PFSK-1 (cell line): ENCODE results near the gene EPHB3.

Experiments used
- FOXP2 ChIP-seq: optimal IDR thresholded peaks from 2 replicates; pipeline ENCODE3; 2011; ENCODE audit warnings: borderline replicate concordance, control low read depth, inconsistent platforms; ENCODE audit not compliant: insufficient read depth; ENCODE audit errors: extremely low read length, extremely low read depth
- POLR2AphosphoS5 ChIP-seq: IDR thresholded peaks from 2 replicates; pipeline ENCODE4 v1.6.1; 2012; ENCODE audit warnings: low read depth, mild to moderate bottlenecking, control low read depth, low read length, moderate library complexity
- SIN3A ChIP-seq: IDR thresholded peaks from 2 replicates; pipeline ENCODE4 v1.6.1; 2012; ENCODE audit warnings: mild to moderate bottlenecking, low read length, moderate library complexity, borderline replicate concordance; ENCODE audit not compliant: insufficient read depth
- TAF1 ChIP-seq: IDR thresholded peaks from 2 replicates; pipeline ENCODE4 v1.6.1; 2012; ENCODE audit warnings: low read length, control low read depth, borderline replicate concordance; ENCODE audit not compliant: insufficient read depth
- TF ChIP-seq, protein P1 (sequence below), 2 experiments: IDR thresholded peaks; 2 replicates each; pipeline versions ENCODE4 v1.6.1 to v1.8.0; 2011 to 2012; ENCODE audit warnings: low read depth in 2 of 2, low read length in 2 of 2, control low read depth in 1 of 2, inconsistent platforms in 1 of 2, mild to moderate bottlenecking in 1 of 2, moderate library complexity in 1 of 2; ENCODE audit not compliant: insufficient read depth in 1 of 2

Gene EPHB3

DNA sequence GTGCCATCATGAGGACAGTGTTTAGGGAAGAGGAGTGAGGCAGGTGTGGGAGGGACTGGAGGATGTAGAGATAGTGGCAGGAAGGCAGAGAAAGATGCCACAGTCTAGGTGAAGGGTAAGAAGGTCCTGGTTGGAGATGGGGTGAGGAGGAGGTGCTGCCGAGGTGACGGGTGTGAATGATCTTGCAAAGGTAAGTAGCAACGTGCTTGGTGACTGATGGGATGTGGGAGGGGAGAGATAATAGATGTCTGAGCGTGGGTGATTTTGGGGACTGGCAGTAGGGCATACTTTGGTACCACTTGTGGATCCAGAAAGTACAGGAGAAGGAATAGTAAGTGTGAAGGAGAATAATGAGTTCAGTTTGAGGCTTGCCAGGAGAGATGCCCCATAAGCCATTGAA lies 27.2 kb downstream of the EPHB3 start:
- TF ChIP-seq SIN3A (no peak), POLR2AphosphoS5 (no peak), FOXP2 (no peak), TAF1 (no peak)
- TF ChIP-seq, protein P1, sequence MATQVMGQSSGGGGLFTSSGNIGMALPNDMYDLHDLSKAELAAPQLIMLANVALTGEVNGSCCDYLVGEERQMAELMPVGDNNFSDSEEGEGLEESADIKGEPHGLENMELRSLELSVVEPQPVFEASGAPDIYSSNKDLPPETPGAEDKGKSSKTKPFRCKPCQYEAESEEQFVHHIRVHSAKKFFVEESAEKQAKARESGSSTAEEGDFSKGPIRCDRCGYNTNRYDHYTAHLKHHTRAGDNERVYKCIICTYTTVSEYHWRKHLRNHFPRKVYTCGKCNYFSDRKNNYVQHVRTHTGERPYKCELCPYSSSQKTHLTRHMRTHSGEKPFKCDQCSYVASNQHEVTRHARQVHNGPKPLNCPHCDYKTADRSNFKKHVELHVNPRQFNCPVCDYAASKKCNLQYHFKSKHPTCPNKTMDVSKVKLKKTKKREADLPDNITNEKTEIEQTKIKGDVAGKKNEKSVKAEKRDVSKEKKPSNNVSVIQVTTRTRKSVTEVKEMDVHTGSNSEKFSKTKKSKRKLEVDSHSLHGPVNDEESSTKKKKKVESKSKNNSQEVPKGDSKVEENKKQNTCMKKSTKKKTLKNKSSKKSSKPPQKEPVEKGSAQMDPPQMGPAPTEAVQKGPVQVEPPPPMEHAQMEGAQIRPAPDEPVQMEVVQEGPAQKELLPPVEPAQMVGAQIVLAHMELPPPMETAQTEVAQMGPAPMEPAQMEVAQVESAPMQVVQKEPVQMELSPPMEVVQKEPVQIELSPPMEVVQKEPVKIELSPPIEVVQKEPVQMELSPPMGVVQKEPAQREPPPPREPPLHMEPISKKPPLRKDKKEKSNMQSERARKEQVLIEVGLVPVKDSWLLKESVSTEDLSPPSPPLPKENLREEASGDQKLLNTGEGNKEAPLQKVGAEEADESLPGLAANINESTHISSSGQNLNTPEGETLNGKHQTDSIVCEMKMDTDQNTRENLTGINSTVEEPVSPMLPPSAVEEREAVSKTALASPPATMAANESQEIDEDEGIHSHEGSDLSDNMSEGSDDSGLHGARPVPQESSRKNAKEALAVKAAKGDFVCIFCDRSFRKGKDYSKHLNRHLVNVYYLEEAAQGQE (IDR thresholded peaks at IDR 0.05; ENCODE audit: insufficient read depth in 1 of 2, low read depth in 2 of 2, low read length in 2 of 2): no peak

DNA sequence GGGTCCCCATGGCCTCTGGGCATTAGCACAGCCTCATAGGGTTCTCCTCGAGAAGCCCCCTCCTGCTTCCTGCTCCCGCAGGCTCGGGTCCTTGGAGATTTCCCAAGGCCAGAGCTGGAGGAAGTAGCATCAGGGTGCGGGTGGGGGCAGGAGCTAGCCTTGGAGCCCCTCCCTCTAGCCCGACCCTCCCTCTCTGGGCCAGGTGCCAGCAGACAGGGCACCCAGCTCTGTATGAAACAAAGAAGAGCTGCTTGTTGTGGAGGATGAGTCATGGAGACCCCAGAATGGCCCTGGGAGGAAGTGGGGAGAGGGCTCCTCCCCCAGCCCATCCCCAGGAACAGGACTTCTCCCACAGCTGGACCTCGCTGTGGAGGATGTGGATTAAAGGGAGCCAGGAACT lies 29.2 kb downstream of the EPHB3 start:
- no peak for TF ChIP-seq POLR2AphosphoS5

GRCh38 chr3:184591789-184592188 lies 30.2 kb downstream of the EPHB3 start:
- TF ChIP-seq, protein P1 (IDR thresholded peaks at IDR 0.05; ENCODE audit: insufficient read depth in 1 of 2, low read depth in 2 of 2, low read length in 2 of 2): no peak
- TF ChIP-seq FOXP2: no peak
- no peak for TF ChIP-seq TAF1
- TF ChIP-seq POLR2AphosphoS5: no peak
- no peak for TF ChIP-seq SIN3A

DNA sequence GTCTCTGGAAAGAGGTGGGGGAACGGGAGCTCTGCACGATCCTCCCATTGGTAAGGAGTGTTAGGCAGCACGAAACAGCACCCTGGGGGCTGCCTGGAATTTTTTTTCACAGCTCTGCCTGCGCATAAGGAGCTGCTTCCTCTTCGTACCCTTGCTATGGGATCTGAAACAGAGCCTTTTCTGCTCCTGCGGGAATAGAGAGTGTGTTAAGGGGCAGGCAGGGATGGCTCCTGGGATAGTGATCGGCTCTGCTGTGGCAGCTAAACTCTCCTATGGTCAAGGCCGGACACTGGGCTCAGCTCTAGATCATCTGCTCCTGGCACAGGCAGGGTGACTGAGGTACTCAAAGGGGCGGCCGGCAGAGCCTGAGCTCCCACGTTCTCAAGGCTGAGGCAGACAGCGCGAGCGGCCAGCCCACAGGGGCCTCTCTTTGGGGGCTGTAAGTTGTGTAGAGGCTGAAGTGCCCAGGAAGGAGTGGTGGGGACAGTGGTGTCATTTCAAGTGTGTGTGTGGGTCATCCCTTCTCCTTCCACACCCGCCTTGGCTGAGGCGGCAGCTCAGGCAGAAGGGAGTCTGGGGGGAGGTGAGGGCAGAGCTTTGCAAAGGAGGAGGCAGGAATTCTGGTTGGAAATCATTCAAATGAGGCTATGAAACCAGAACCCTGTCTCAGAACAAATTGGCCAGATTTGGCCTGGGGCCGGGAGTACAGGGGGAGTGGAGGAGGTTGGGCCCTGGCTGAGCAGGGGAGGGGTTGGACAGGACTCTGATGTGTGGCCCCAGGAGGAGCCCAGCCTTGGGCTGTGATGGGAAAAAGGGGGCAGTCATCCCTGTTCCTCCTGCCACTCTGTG lies 31.0 kb downstream of the EPHB3 start:
- TF ChIP-seq, protein P1 (IDR thresholded peaks at IDR 0.05; ENCODE audit: insufficient read depth in 1 of 2, low read depth in 2 of 2, low read length in 2 of 2): no peak
- no peak for TF ChIP-seq TAF1
- no peak for TF ChIP-seq FOXP2
- no peak for TF ChIP-seq POLR2AphosphoS5
- TF ChIP-seq SIN3A: no peak

DNA sequence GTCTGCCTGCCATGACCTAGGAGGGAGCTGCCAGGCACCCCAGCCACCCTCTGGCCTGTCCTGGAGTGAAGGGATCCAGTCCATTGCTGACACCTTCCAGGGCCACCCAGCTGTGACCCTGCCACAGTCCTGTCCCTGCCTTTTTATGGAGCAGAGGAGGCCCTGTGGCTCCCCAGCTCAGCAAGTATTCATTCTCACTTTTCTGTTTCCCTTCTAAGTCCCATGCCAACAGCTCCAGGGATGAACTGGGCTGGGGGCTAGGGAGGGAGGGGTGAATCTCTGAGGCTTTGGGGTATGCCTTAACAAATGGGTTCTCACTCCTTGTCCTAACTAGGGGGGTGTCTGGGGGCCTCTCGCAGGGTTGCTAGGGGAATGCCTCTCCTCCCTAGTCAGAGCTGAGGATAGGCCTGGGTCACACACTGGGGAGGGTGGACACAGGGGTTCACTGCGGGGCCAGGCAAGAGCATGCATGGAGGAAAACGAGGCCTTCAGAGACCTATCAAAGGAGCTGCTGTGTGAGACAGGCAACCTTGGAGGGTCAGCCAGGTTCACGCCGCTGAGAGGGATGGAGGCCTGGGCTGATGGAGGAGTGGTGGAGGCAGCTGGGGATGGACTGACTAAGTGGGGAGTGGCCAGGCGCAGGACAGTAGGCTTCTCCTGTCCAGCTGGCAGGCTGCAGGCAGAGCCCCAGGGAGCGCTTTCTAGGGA lies 31.8 kb downstream of the EPHB3 start:
- TF ChIP-seq TAF1 (no peak), POLR2AphosphoS5 (no peak), FOXP2 (no peak), SIN3A (no peak)
- TF ChIP-seq, protein P1 (IDR thresholded peaks at IDR 0.05; ENCODE audit: insufficient read depth in 1 of 2, low read depth in 2 of 2, low read length in 2 of 2): no peak
